ENCODE results near the gene ACSL5. TPM values are rescaled to one million over a fixed set of nuclear protein-coding genes. Genes with fewer than 3 reads are reported as not detected.

ACSL5 gene
- total RNA-seq, 2 donors from 2014 or later, result 208 to 218 TPM

DNA sequence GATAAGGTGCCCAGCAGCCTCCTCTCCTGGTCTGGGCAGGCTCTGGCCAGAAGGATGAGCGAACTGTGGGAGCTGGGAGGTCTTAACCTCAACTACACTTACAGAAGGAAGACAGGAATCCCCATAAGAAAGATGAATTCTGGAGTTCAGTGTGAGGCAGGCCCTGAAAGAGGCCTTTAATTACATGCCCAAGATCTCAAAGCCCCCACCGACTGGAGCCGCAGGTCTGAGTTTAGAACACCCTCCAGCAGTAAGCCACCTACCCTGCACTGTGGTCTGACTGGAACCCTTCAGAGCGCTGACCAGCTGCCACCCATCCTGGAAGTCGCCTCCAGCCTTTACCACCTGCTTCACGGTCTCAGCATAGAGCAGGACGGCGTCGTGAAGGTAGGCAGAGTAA, 28.2 kb upstream of the ACSL5 start:
- no peak for DNase-seq
- H3K9ac ChIP-seq (ENCODE audit: low read depth in 2 of 2, low read length in 2 of 2), result no peak overlapping the region
- intact Hi-C loops (cut with DNase I), result no loop called here

DNA sequence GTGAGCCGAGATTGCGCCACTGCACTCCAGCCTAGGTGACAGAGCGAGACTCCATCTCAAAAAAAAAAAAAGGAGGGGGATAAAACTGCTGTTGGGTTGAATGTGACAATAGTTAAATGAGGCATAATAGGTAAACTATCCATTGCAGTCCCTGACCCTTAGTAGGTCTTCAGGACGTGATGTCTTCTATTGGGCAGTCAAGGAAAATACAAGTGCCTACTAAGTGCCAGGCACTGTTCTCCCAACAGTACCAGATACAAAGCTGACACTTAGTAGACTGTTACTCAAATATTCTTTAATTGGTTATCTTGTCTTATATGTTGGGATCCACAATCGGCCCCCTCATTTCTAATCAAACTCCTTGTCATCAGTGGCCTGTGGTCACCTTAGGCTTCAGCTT, 27.1 kb upstream of the ACSL5 start:
- H3K4me3 ChIP-seq, result no peak overlapping the region
- H3K9me3 ChIP-seq, result no peaks in the 10 kb centered on the region
- H3K36me3 ChIP-seq, result no peaks in the 10 kb centered on the region
- H3K9ac ChIP-seq (ENCODE audit: low read depth in 2 of 2, low read length in 2 of 2), result no peak overlapping the region
- H3K27me3 ChIP-seq, result no peaks in the 10 kb centered on the region
- intact Hi-C loops (cut with DNase I), result no loop called here
- H3K27ac ChIP-seq, result no peak overlapping the region
- TF ChIP-seq, protein P1, sequence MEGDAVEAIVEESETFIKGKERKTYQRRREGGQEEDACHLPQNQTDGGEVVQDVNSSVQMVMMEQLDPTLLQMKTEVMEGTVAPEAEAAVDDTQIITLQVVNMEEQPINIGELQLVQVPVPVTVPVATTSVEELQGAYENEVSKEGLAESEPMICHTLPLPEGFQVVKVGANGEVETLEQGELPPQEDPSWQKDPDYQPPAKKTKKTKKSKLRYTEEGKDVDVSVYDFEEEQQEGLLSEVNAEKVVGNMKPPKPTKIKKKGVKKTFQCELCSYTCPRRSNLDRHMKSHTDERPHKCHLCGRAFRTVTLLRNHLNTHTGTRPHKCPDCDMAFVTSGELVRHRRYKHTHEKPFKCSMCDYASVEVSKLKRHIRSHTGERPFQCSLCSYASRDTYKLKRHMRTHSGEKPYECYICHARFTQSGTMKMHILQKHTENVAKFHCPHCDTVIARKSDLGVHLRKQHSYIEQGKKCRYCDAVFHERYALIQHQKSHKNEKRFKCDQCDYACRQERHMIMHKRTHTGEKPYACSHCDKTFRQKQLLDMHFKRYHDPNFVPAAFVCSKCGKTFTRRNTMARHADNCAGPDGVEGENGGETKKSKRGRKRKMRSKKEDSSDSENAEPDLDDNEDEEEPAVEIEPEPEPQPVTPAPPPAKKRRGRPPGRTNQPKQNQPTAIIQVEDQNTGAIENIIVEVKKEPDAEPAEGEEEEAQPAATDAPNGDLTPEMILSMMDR (IDR thresholded peaks at IDR 0.05), result no peak
- DNase-seq, result no peak
- H3K4me1 ChIP-seq, result no peaks in the 10 kb centered on the region

More for the DNA sequence above, 28.2 kb upstream of the ACSL5 start:
- Histone ChIP-seq H3K9me3 (no peaks in the 10 kb centered on the region), H3K27ac (no peak overlapping the region), H3K4me1 (no peaks in the 10 kb centered on the region), H3K4me3 (no peak overlapping the region), H3K27me3 (no peaks in the 10 kb centered on the region), H3K36me3 (no peaks in the 10 kb centered on the region)
- TF ChIP-seq, protein P1 (IDR thresholded peaks at IDR 0.05), result no peak

DNA sequence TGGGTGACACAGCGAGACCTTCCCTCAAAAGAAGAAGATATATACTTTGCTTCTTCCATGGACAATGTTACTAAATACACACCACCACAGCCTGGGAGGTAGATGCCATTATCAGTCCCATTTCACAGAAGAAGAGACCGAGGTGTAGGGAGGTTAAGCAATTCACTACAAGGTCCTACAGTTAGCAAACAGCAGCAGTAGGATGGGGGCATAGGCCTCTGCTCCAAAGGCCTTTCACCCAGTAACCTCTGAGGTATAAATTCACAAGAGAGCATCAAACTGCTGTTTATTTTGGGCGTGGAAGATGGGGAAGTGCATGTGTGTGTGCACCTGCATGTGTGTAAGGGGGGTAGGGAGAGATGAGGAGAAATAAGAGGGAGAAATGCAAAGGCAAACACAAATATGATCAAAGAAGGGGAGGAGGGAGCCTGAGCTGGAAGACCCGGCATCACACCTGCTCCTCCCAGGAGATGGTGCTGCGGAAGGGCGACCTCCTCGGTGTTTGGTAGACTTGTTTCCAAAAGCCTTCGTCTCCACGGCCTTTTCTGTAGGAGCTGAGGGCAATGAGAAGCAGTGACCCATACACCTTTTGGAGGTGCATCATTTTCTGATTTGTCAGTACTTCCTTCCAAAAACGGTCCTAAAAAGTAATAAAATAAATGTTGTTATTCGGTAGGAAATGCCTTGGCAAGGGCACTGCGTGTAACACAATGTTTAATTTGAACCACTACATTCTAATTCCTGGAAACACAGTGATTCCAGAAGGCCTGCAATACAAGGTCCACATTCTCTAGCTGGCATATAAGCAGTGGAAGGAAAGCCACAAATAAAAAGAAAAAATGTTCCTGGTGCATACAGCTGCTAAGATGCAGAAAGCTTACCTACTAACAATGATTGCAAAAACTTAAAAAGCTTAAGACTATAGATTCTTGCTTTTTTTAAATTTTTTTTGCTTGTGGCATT, 25.9 kb upstream of the ACSL5 start:
- Histone ChIP-seq H3K27ac (no peak overlapping the region), H3K4me1 (no peaks in the 10 kb centered on the region), H3K27me3 (no peaks in the 10 kb centered on the region), H3K9ac (ENCODE audit: low read depth in 2 of 2, low read length in 2 of 2) (no peak overlapping the region), H3K9me3 (no peaks in the 10 kb centered on the region), H3K36me3 (no peaks in the 10 kb centered on the region), H3K4me3 (no peak overlapping the region)
- intact Hi-C loops (cut with DNase I), result no loop called here
- no peak for DNase-seq
- TF ChIP-seq, protein P1 (IDR thresholded peaks at IDR 0.05), result no peak

GRCh38 chr10:112348759-112349158, 25.2 kb upstream of the ACSL5 start:
- Histone ChIP-seq H3K36me3 (no peaks in the 10 kb centered on the region), H3K9ac (ENCODE audit: low read depth in 2 of 2, low read length in 2 of 2) (no peak overlapping the region), H3K4me1 (no peaks in the 10 kb centered on the region), H3K27ac (no peak overlapping the region), H3K27me3 (no peaks in the 10 kb centered on the region), H3K9me3 (no peaks in the 10 kb centered on the region), H3K4me3 (no peak overlapping the region)
- DNase-seq, result no peak
- TF ChIP-seq, protein P1 (IDR thresholded peaks at IDR 0.05), result no peak
- intact Hi-C loops (cut with DNase I), result no loop called here

DNA sequence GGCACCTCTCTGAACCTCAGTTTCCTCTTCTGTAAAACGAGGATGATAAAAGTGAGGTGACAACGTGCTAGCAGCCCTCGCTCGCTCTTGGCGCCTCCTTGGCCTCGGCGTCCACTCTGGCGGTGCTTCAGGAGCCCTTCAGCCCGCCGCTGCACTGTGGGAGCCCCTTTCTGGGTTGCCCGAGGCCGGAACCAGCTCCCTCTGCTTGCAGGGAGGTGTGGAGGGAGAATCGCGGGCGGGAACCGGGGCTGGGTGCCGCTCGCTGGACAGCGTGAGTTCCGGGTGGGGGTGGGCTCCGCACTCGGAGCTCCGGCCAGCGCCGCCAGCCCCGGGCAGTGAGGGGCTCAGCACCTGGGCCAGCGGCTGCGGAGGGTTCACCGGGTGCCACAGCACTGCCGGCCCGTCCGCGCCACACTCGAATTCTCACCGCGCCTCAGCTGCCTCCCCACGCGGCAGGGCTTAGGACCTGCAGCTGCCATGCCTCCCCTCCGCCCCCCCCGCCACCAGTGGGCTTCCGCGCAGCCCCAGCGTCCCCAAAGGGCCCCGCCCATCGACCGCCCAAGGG, 24.3 kb upstream of the ACSL5 start:
- no peak for DNase-seq
- no peaks in the 10 kb centered on the region for H3K4me1 ChIP-seq

More for the DNA sequence above, 24.3 kb upstream of the ACSL5 start:
- Histone ChIP-seq H3K27me3 (no peaks in the 10 kb centered on the region), H3K27ac (no peak overlapping the region), H3K9me3 (no peaks in the 10 kb centered on the region), H3K36me3 (no peaks in the 10 kb centered on the region), H3K9ac (ENCODE audit: low read depth in 2 of 2, low read length in 2 of 2) (no peak overlapping the region), H3K4me3 (no peak overlapping the region)
- intact Hi-C loops (cut with DNase I), result no loop called here
- TF ChIP-seq, protein P1 (IDR thresholded peaks at IDR 0.05), result no peak

Measured in colonic mucosa (tissue), 4 donors.